Gastroesophageal sphincter (tissue), 4 donors: ENCODE measurements around the gene PIGL. TPM values are rescaled to one million over a fixed set of nuclear protein-coding genes. Genes with fewer than 3 reads are reported as not detected.
A peak's percentile ranks its signal among the peaks of the same experiment; 100 is the strongest.
"Not testable (repeated sequence)": the region's sequence is repeated elsewhere in the genome, so short reads cannot be mapped to it uniquely, and the experiment has no call there.

ENCODE experiments used
- ATAC-seq: fragments of 150-250 bp; one replicate; pipeline ENCODE4 v1.9.1; 2016; ENCODE audit warnings: mild to moderate bottlenecking, moderate library complexity
- H3K27ac ChIP-seq, 4 donors: fragments of 200-600 bp; sonication (generic) in 3 of 4; 1 replicate in 3 of 4; 2 replicates in 1 of 4; pipeline ENCODE4 v1.5.1; 2016 to 2019
- H3K27me3 ChIP-seq: fragments of 200-600 bp; sonication (generic); one replicate; pipeline ENCODE4 v1.5.1; 2019
- H3K36me3 ChIP-seq, 2 donors: fragments of 200-600 bp; sonication (generic); one replicate each; pipeline ENCODE4 v1.5.1; 2019; ENCODE audit warnings: control low read depth in 1 of 2
- H3K4me1 ChIP-seq, 3 donors: fragments of 200-600 bp; sonication (generic); 1 replicate in 2 of 3; 2 replicates in 1 of 3; pipeline ENCODE4 v1.5.1; 2016 to 2019; ENCODE audit warnings: control low read depth in 2 of 3
- H3K4me3 ChIP-seq, 2 donors: fragments of 200-600 bp; sonication (generic); one replicate each; pipeline ENCODE4 v1.5.1; 2019; ENCODE audit warnings: mild to moderate bottlenecking in 1 of 2, moderate library complexity in 1 of 2
- H3K9me3 ChIP-seq, 3 donors: fragments of 200-600 bp; sonication (generic); one replicate each; pipeline ENCODE4 v1.5.1; 2017 to 2019; ENCODE audit warnings: control low read depth in 2 of 3
- EP300 ChIP-seq: sonication (generic); formaldehyde crosslinking; IDR thresholded peaks from one replicate; pipeline ENCODE4 v1.6.1; 2017; ENCODE audit warnings: antibody characterized with exemption, mild to moderate bottlenecking
- POLR2A ChIP-seq, 2 donors: fragments of 450-650 bp; IDR thresholded peaks; one replicate each; pipeline ENCODE4 v1.6.1; 2017; ENCODE audit warnings: antibody characterized with exemption in 2 of 2, mild to moderate bottlenecking in 2 of 2, moderate library complexity in 1 of 2
- POLR2AphosphoS5 ChIP-seq: sonication (generic); formaldehyde crosslinking; IDR thresholded peaks from one replicate; pipeline ENCODE4 v1.6.1; 2017; ENCODE audit warnings: antibody characterized with exemption
- WGBS, 2 donors: methylation state at CpG; one replicate each; pipeline ENCODE4 v1.1.5; 2018; ENCODE audit warnings: low coverage in 1 of 2; 5-methylcytosine and 5-hydroxymethylcytosine counted together
- total RNA-seq, 4 donors: library from RNA; depleted of rRNA; stranded (reverse); fragments of >200 nt; gene quantifications; one replicate each; pipeline ENCODE4 v1.1.0, GENCODE V29; 2016
- TF ChIP-seq, protein P1 (sequence below), 4 experiments: fragments of 200-600 bp in 2 of 4; fragments of 450-650 bp in 2 of 4; sonication (generic) in 1 of 4; IDR thresholded peaks; one replicate each; pipeline ENCODE4 v1.5.1; 2017 to 2019; ENCODE audit warnings: antibody characterized with exemption in 4 of 4, mild to moderate bottlenecking in 2 of 4, moderate library complexity in 2 of 4

Gene PIGL
- total RNA-seq, 4 donors from 2014 or later = 5.6 to 73.0 (median 29.6) TPM

DNA sequence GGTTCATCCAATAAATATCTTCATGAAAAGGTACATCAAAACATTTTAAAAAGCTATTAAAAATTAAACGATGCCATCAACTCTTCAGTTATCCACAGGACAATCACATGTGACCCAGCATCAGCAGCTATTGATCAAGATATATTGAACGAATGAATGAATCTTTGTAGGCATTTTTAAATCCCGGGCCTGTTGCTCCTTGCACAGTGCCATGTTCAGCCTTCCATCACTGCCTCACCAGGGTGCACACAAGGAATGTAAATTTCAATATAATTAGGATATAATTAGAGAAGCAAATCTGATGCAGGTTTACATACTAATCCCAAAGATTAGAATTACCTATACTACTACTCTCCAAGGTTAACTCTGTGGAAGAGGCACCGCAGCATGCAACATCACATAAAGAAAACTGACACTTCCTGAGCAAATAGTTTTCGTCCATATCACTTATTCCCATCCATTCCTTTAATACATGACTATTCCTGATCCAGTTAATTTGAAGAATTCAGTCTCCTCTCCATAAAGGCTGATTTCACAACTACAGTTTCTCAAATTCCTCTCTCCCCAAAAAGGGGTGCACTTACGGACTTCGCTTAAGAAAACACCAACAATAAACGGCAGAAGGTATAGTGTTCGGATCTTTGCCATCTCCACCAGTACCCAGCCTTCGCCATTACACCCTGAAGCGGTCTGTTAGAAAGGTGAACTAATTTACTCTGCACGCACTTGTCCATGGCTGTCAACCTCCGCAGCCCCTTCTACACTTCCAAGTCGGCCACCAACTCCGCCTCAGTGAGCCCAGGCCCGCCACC, 2.6 kb upstream of the PIGL start:
- Histone ChIP-seq H3K27me3 (no peaks in the 10 kb centered on the region), H3K9me3 (no peaks in the 10 kb centered on the region), H3K27ac (peak overlapping the region; percentile 86 to 98 (median 96)), H3K4me3 (peak overlapping the region; percentile 71 to 95), H3K36me3 (peaks cover 0 to 4% of the 10 kb centered on the region in 2 donors), H3K4me1 (peaks cover 0 to 77% (median 7%) of the 10 kb centered on the region in 3 donors)
- 2 to 3% methylated on average over 7 to 15 of the region's 16 CpGs for WGBS, 2 donors
- ATAC-seq = no peak
- TF ChIP-seq POLR2AphosphoS5 (no peak), POLR2A (IDR thresholded peaks at IDR 0.05) (no peak), EP300 (no peak)
- TF ChIP-seq, protein P1, sequence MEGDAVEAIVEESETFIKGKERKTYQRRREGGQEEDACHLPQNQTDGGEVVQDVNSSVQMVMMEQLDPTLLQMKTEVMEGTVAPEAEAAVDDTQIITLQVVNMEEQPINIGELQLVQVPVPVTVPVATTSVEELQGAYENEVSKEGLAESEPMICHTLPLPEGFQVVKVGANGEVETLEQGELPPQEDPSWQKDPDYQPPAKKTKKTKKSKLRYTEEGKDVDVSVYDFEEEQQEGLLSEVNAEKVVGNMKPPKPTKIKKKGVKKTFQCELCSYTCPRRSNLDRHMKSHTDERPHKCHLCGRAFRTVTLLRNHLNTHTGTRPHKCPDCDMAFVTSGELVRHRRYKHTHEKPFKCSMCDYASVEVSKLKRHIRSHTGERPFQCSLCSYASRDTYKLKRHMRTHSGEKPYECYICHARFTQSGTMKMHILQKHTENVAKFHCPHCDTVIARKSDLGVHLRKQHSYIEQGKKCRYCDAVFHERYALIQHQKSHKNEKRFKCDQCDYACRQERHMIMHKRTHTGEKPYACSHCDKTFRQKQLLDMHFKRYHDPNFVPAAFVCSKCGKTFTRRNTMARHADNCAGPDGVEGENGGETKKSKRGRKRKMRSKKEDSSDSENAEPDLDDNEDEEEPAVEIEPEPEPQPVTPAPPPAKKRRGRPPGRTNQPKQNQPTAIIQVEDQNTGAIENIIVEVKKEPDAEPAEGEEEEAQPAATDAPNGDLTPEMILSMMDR (IDR thresholded peaks at IDR 0.05) = no peak

GRCh38 chr17:16215002-16215272, 2.1 kb upstream of the PIGL start:
- H3K4me1 ChIP-seq = peaks cover 0 to 75% (median 7%) of the 10 kb centered on the region in 3 donors
- WGBS, 2 donors = 0% methylated on average over 9 of the region's 27 CpGs; no CpG with 5 or more reads in 1 of the 2 donors
- H3K9me3 ChIP-seq = no peaks in the 10 kb centered on the region
- H3K36me3 ChIP-seq = peaks cover 0 to 8% of the 10 kb centered on the region in 2 donors
- H3K27me3 ChIP-seq = no peaks in the 10 kb centered on the region
- H3K27ac ChIP-seq = peak overlapping the region; percentile 86 to 98 (median 96)
- ATAC-seq = peak; percentile 44
- no peak for TF ChIP-seq EP300
- TF ChIP-seq POLR2A (IDR thresholded peaks at IDR 0.05) = no peak
- TF ChIP-seq, protein P1 (IDR thresholded peaks at IDR 0.05) = no peak
- peak overlapping the region; percentile 71 to 95 for H3K4me3 ChIP-seq

- Histone ChIP-seq H3K4me1 (peaks cover 0 to 71% (median 7%) of the 10 kb centered on the region in 3 donors), H3K27ac (peak within 1 kb of the TSS; percentile 86 to 98 (median 96)), H3K4me3 (peak within 1 kb of the TSS; percentile 71 to 95), H3K27me3 (no peaks in the 10 kb centered on the region), H3K9me3 (no peaks in the 10 kb centered on the region), H3K36me3 (peaks cover 0 to 8% of the 10 kb centered on the region in 2 donors)
- WGBS, 2 donors = no CpG with 5 or more reads among the region's 82 CpGs
- peak; percentile 85 for TF ChIP-seq POLR2AphosphoS5
- no peak for TF ChIP-seq EP300
- peak; percentile 73 to 86 for TF ChIP-seq POLR2A (IDR thresholded peaks at IDR 0.05)
- TF ChIP-seq, protein P1 (IDR thresholded peaks at IDR 0.05) = peak in 3 of 4 experiments; percentile 43 to 49 (median 47)
- ATAC-seq = peak; percentile 97
Measured at GRCh38 chr17:16215273-16215964, 1.6 kb upstream of the PIGL start, which contains the start of gene NCOR1. Gene NCOR1 (minus strand): TSS chr17:16215534. CDS start chr17:16194569, 20,965 bp downstream.

GRCh38 chr17:16215965-16216316, 1.1 kb upstream of the PIGL start:
- Histone ChIP-seq H3K9me3 (no peaks in the 10 kb centered on the region), H3K4me3 (peak overlapping the region; percentile 71 to 95), H3K36me3 (peaks cover 0 to 8% of the 10 kb centered on the region in 2 donors), H3K4me1 (peaks cover 0 to 65% (median 7%) of the 10 kb centered on the region in 3 donors), H3K27me3 (no peaks in the 10 kb centered on the region), H3K27ac (peak overlapping the region; percentile 86 to 98 (median 96))
- TF ChIP-seq EP300 = no peak
- no peak for TF ChIP-seq POLR2AphosphoS5
- TF ChIP-seq, protein P1 (IDR thresholded peaks at IDR 0.05) = no peak
- no peak for TF ChIP-seq POLR2A (IDR thresholded peaks at IDR 0.05)
- 35% methylated on average over 9 of the region's 22 CpGs; no CpG with 5 or more reads in 1 of the 2 donors for WGBS, 2 donors
- no peak for ATAC-seq

DNA sequence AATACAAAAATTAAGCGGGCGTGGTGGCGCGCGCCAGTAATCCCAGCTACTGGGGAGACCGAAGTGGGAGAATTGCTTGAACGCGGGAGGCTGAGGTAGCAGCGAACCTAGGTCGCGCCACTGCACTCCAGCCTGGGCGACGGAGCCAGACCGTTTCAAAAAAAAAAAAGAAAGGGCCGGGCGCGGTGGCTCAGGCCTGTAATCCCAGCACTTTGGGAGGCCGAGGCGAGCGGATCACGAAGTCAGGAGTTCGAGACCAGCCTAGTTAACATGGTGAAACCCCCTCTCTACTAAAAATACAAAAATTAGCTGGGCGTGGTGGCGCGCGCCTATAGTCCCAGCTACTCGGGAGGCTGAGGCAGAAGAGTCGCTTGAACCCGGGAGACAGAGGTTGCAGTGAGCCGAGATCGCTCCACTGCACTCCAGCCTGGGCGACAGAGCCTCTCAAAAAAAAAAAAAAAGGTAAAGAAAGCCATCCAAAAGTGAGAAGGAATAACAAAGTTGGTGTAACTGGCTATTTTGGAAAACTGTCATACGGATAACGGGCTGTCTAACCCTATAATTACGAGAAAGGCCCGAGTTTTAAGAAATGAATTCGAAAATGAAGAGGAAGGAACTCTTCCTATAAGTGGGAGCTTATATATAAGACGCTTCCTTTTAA, 539 bp upstream of the PIGL start:
- H3K4me1 ChIP-seq = peaks cover 0 to 65% (median 7%) of the 10 kb centered on the region in 3 donors
- 65 to 75% methylated on average over 12 to 36 of the region's 38 CpGs for WGBS, 2 donors
- peak overlapping the region; percentile 86 to 98 (median 96) for H3K27ac ChIP-seq
- not testable (repeated sequence) for H3K9me3 ChIP-seq, H3K36me3 ChIP-seq, ATAC-seq, H3K27me3 ChIP-seq
- H3K4me3 ChIP-seq = peak overlapping the region; percentile 71 to 95
